Measurements from ENCODE around the gene TPM4. TPM values are rescaled to one million over a fixed set of nuclear protein-coding genes. Genes with fewer than 3 reads are reported as not detected.

The TPM4 gene
- total and polyA plus RNA-seq, 2 of the 13 experiments (the other 11 are each of a cell fraction or from before 2014, with no cell fraction given) = 180 to 188 TPM

DNA sequence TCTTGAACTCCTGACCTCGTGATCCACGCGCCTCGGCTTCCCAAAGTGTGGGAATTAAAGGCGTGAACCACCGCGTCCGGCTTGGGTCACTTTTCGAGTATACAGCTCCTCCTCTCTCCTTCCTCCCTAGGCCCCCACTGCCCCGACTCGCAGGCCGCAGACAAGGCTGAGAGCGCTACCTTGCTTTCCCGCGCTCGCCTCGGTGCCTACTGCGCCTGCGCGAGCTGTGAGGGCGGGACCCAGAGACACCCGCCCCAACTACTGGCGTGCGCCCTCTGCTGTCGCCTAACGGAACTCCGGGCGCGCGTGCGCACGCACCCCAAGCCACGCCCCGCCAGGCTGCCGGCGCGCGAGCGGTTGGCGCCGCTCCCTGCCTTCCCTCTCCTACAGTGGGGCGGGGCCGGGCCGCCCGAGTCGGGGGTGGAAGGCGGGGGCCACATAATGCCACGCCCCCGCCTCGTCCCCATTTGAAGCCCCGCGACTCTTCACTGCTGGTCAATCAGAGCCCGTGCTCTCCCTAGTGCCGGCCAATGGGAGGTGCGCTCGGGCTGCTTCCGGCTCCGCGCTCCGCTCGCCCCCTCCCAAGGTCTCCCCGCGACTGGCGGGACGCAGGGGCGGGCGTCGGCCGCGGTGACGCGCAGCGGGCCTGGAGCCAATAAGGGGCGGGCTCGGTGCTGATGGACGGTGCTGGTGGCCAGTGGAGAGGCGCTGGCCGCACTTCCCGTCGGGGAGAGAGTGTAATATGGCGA lies 35.0 kb downstream of the TPM4 start, which contains the start of gene RAB8A (continued):
- TF ChIP-seq NCOR1 (IDR thresholded peaks at IDR 0.05; ENCODE audit: borderline replicate concordance, low read length) (no peak; the same call in 1 of the 2 replicates), ZNF124 (CRISPR knock-in tag; IDR thresholded peaks at IDR 0.05) (0 out of 2 replicates have a peak, but pooled peaks have one; percentile 56), NFRKB (IDR thresholded peaks at IDR 0.05) (no peak), ZNF879 (CRISPR knock-in tag; IDR thresholded peaks at IDR 0.05) (no peak), RARA (CRISPR knock-in tag; IDR thresholded peaks at IDR 0.05) (no peak), IRX3 (CRISPR knock-in tag; IDR thresholded peaks at IDR 0.05; ENCODE audit: borderline replicate concordance, low read depth) (peak; percentile 81; the same call in 1 of the 2 replicates), ZFP82 (CRISPR knock-in tag; IDR thresholded peaks at IDR 0.05; ENCODE audit: borderline replicate concordance) (no peak), AHR (CRISPR knock-in tag; IDR thresholded peaks at IDR 0.05) (peak; percentile 80; the same call in 1 of the 2 replicates), MYNN (CRISPR knock-in tag; IDR thresholded peaks at IDR 0.05; ENCODE audit: low read depth) (no peak), ZNF335 (CRISPR knock-in tag; IDR thresholded peaks at IDR 0.05) (no peak), CAMTA2 (CRISPR knock-in tag; IDR thresholded peaks at IDR 0.05; ENCODE audit: borderline replicate concordance) (0 out of 2 replicates have a peak, but pooled peaks have one; percentile 50), PCBP2 (optimal IDR thresholded peaks at IDR 0.05; ENCODE audit: low read depth, low read length, poor library complexity, severe bottlenecking) (no peak), SALL2 (CRISPR knock-in tag; IDR thresholded peaks at IDR 0.05) (no peak), RBM39 (IDR thresholded peaks at IDR 0.05; ENCODE audit: low read depth, low read length, poor library complexity, severe bottlenecking) (peak; percentile 68), ZNF776 (CRISPR knock-in tag; IDR thresholded peaks at IDR 0.05) (peak; percentile 92), ZNF430 (CRISPR knock-in tag; IDR thresholded peaks at IDR 0.05) (0 out of 2 replicates have a peak, but pooled peaks have one; percentile 37), SAP130 (CRISPR knock-in tag; IDR thresholded peaks at IDR 0.05; ENCODE audit: low read depth) (peak; percentile 87), RXRB (CRISPR knock-in tag; IDR thresholded peaks at IDR 0.05; ENCODE audit: borderline replicate concordance) (no peak), ZNF292 (CRISPR knock-in tag; IDR thresholded peaks at IDR 0.05; ENCODE audit: borderline replicate concordance, low read depth) (no peak), ZFP62 (CRISPR knock-in tag; IDR thresholded peaks at IDR 0.05) (no peak), SMAD3 (CRISPR knock-in tag; IDR thresholded peaks at IDR 0.05) (no peak), SNRNP70 (IDR thresholded peaks at IDR 0.05; ENCODE audit: low read depth, low read length) (no peak), ZNF496 (CRISPR knock-in tag; IDR thresholded peaks at IDR 0.05; ENCODE audit: insufficient replicate concordance) (no peak), ZSCAN12 (CRISPR knock-in tag; IDR thresholded peaks at IDR 0.05) (peak; percentile 52; the same call in 1 of the 2 replicates)
- TF ChIP-seq, protein P1, sequence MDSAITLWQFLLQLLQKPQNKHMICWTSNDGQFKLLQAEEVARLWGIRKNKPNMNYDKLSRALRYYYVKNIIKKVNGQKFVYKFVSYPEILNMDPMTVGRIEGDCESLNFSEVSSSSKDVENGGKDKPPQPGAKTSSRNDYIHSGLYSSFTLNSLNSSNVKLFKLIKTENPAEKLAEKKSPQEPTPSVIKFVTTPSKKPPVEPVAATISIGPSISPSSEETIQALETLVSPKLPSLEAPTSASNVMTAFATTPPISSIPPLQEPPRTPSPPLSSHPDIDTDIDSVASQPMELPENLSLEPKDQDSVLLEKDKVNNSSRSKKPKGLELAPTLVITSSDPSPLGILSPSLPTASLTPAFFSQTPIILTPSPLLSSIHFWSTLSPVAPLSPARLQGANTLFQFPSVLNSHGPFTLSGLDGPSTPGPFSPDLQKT (CRISPR knock-in tag; IDR thresholded peaks at IDR 0.05; ENCODE audit: borderline replicate concordance) = no peak
- TF ChIP-seq, protein P2, sequence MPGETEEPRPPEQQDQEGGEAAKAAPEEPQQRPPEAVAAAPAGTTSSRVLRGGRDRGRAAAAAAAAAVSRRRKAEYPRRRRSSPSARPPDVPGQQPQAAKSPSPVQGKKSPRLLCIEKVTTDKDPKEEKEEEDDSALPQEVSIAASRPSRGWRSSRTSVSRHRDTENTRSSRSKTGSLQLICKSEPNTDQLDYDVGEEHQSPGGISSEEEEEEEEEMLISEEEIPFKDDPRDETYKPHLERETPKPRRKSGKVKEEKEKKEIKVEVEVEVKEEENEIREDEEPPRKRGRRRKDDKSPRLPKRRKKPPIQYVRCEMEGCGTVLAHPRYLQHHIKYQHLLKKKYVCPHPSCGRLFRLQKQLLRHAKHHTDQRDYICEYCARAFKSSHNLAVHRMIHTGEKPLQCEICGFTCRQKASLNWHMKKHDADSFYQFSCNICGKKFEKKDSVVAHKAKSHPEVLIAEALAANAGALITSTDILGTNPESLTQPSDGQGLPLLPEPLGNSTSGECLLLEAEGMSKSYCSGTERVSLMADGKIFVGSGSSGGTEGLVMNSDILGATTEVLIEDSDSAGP (CRISPR knock-in tag; IDR thresholded peaks at IDR 0.05; ENCODE audit: borderline replicate concordance) = peak; percentile 75
- TF ChIP-seq, protein P3, sequence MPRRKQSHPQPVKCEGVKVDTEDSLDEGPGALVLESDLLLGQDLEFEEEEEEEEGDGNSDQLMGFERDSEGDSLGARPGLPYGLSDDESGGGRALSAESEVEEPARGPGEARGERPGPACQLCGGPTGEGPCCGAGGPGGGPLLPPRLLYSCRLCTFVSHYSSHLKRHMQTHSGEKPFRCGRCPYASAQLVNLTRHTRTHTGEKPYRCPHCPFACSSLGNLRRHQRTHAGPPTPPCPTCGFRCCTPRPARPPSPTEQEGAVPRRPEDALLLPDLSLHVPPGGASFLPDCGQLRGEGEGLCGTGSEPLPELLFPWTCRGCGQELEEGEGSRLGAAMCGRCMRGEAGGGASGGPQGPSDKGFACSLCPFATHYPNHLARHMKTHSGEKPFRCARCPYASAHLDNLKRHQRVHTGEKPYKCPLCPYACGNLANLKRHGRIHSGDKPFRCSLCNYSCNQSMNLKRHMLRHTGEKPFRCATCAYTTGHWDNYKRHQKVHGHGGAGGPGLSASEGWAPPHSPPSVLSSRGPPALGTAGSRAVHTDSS (CRISPR knock-in tag; conservative IDR thresholded peaks at IDR 0.05) = no peak

Measured in HepG2 (cell line).